Type B pancreatic cell (in vitro differentiated cells): ENCODE data around the gene CPEB4. TPM values are rescaled to one million over a fixed set of nuclear protein-coding genes. Genes with fewer than 3 reads are reported as not detected.
A peak's percentile ranks its signal among the peaks of the same experiment; 100 is the strongest.

Source experiments
- DNase-seq: peaks from one replicate; pipeline ENCODE4 v3.0.0; 2021; ENCODE audit warnings: mixed read lengths; ENCODE audit not compliant: unreplicated experiment; ENCODE audit errors: extremely low spot score
- H3K27ac Mint-ChIP-seq: 2 replicates; pipeline ENCODE4 v1.8.0; 2021; ENCODE audit warnings: mild to moderate bottlenecking, mixed read lengths
- H3K27me3 Mint-ChIP-seq: 2 replicates; pipeline ENCODE4 v1.8.0; 2021; ENCODE audit warnings: mixed read lengths
- H3K36me3 Mint-ChIP-seq: 2 replicates; pipeline ENCODE4 v1.8.0; 2021; ENCODE audit warnings: mixed read lengths
- H3K4me1 Mint-ChIP-seq: one replicate; pipeline ENCODE4 v1.8.0; 2021; ENCODE audit warnings: mixed read lengths; ENCODE audit not compliant: unreplicated experiment
- H3K4me3 Mint-ChIP-seq: 2 replicates; pipeline ENCODE4 v1.8.0; 2021; ENCODE audit warnings: mild to moderate bottlenecking, mixed read lengths
- H3K9me3 Mint-ChIP-seq: 2 replicates; pipeline ENCODE4 v1.8.0; 2021; ENCODE audit warnings: mixed read lengths
- total RNA-seq: library from RNA; stranded (reverse); gene quantifications from 2 replicates; pipeline ENCODE4 v1.2.1, GENCODE V29; 2021; ENCODE audit warnings: low replicate concordance
- TF ChIP-seq, protein P1 (sequence below): fragments of 200-600 bp; sonication (generic); conservative IDR thresholded peaks from 2 replicates; pipeline ENCODE4 v1.5.0; 2021; ENCODE audit warnings: antibody characterized with exemption, mild to moderate bottlenecking

The CPEB4 gene
- total RNA-seq, 1 donor from 2014 or later: 53.2 TPM

GRCh38 chr5:173926359-173926758 lies 38.2 kb downstream of the CPEB4 start:
- H3K4me1 Mint-ChIP-seq: peaks cover 25% of the 10 kb centered on the region
- TF ChIP-seq, protein P1, sequence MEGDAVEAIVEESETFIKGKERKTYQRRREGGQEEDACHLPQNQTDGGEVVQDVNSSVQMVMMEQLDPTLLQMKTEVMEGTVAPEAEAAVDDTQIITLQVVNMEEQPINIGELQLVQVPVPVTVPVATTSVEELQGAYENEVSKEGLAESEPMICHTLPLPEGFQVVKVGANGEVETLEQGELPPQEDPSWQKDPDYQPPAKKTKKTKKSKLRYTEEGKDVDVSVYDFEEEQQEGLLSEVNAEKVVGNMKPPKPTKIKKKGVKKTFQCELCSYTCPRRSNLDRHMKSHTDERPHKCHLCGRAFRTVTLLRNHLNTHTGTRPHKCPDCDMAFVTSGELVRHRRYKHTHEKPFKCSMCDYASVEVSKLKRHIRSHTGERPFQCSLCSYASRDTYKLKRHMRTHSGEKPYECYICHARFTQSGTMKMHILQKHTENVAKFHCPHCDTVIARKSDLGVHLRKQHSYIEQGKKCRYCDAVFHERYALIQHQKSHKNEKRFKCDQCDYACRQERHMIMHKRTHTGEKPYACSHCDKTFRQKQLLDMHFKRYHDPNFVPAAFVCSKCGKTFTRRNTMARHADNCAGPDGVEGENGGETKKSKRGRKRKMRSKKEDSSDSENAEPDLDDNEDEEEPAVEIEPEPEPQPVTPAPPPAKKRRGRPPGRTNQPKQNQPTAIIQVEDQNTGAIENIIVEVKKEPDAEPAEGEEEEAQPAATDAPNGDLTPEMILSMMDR: no peak
- peaks cover 16% of the 10 kb centered on the region for H3K36me3 Mint-ChIP-seq
- DNase-seq: no peak
- no peaks in the 10 kb centered on the region for H3K9me3 Mint-ChIP-seq
- no peaks in the 10 kb centered on the region for H3K27me3 Mint-ChIP-seq
- H3K4me3 Mint-ChIP-seq: no peak overlapping the region
- H3K27ac Mint-ChIP-seq: no peak overlapping the region

DNA sequence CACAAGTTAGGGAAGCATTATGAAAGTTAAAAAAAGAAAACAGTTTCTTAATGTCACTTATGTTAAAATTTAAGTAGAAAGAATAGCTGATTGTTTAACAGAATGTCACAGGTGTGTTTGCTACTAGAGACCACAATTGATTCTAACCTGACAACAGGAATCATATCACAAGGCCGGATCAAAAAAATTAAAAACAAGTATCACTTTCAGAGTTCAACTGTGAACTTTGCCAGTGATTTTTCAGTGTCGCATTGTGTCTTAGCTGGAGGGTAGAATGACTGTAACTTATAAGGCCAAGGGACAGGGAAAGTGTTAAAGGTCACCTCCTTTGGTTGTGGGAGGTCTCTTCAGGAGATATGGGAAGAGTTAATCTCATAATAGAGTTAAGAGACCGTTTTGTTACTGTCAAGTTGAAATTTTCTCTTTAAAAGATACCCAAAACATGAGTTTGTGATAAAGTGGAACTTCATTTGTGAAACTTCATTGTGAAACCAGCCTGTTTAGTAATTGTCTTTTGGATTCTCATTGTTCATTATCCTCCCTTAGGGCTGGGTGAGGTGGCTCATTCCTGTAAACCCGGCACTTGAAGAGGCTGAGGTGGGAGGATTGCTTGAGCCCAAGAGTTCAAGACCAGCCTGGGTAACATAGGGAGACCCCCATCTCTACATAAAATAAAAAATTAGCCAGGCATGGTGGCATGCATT lies 40.9 kb downstream of the CPEB4 start:
- Mint-ChIP-seq H3K9me3 (no peaks in the 10 kb centered on the region), H3K4me3 (no peak overlapping the region), H3K27me3 (no peaks in the 10 kb centered on the region), H3K4me1 (peaks cover 23% of the 10 kb centered on the region), H3K36me3 (peaks cover 19% of the 10 kb centered on the region), H3K27ac (peak overlapping the region; percentile 9)
- DNase-seq: no peak
- TF ChIP-seq, protein P1: no peak

- Mint-ChIP-seq H3K36me3 (peaks cover 11% of the 10 kb centered on the region), H3K4me1 (peaks cover 14% of the 10 kb centered on the region), H3K9me3 (no peaks in the 10 kb centered on the region), H3K27ac (no peak overlapping the region), H3K4me3 (no peak overlapping the region), H3K27me3 (no peaks in the 10 kb centered on the region)
- DNase-seq: no peak
- TF ChIP-seq, protein P1: no peak
Observed at GRCh38 chr5:173932695-173933139, 44.6 kb downstream of the CPEB4 start.

DNA sequence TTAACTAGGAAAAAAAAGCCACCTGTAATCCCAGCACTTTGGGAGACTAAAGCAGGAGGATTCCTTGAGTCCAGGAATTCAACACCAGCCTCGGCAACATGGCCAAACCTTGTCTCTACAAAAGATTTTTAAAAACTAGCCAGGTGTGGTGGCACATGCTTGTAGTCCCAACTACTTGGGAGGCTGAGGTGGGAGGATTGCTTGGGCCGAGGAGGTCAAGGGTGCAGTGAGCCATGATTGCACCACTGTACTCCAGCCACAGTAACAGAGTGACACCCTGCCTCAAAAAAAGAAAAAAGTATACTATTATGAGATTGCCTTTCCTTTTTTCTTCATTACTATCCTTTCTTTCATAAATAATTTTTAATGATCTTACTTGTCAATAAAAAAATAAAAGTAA lies 45.8 kb downstream of the CPEB4 start:
- Mint-ChIP-seq H3K36me3 (peaks cover 7% of the 10 kb centered on the region), H3K4me3 (no peak overlapping the region), H3K27ac (no peak overlapping the region), H3K4me1 (peaks cover 10% of the 10 kb centered on the region), H3K27me3 (no peaks in the 10 kb centered on the region), H3K9me3 (no peaks in the 10 kb centered on the region)
- TF ChIP-seq, protein P1: no peak
- no peak for DNase-seq

GRCh38 chr5:173935396-173935795 lies 47.2 kb downstream of the CPEB4 start:
- no peak for DNase-seq
- H3K9me3 Mint-ChIP-seq: no peaks in the 10 kb centered on the region
- H3K36me3 Mint-ChIP-seq: peaks cover 4% of the 10 kb centered on the region
- peaks cover 7% of the 10 kb centered on the region for H3K4me1 Mint-ChIP-seq
- H3K27me3 Mint-ChIP-seq: no peaks in the 10 kb centered on the region
- TF ChIP-seq, protein P1: no peak
- H3K27ac Mint-ChIP-seq: no peak overlapping the region
- no peak overlapping the region for H3K4me3 Mint-ChIP-seq
